H1 (cell line): ENCODE data around the gene FLNC.

Experiments
- CEBPB ChIP-seq: IDR thresholded peaks from 2 replicates; pipeline ENCODE4 v1.6.1; 2012; ENCODE audit warnings: low read depth, low read length
- CREB1 ChIP-seq: IDR thresholded peaks from 2 replicates; pipeline ENCODE4 v1.6.1; 2012; ENCODE audit warnings: inconsistent platforms
- GABPA ChIP-seq: IDR thresholded peaks from 2 replicates; pipeline ENCODE4 v1.6.1; 2011; ENCODE audit warnings: mild to moderate bottlenecking, low read length, moderate library complexity, borderline replicate concordance; ENCODE audit not compliant: insufficient read depth
- POLR2A ChIP-seq, 2 experiments: IDR thresholded peaks; 1 replicate in 1 of 2; 2 replicates in 1 of 2; pipeline ENCODE4 v1.6.1; 2011; ENCODE audit warnings: low read depth in 2 of 2, low read length in 2 of 2, mild to moderate bottlenecking in 2 of 2; ENCODE audit errors: control extremely low read depth in 1 of 2
- POLR2AphosphoS5 ChIP-seq: IDR thresholded peaks from 2 replicates; pipeline ENCODE4 v1.6.1; 2011; ENCODE audit warnings: low read depth, low read length
- RXRA ChIP-seq: IDR thresholded peaks from 2 replicates; pipeline ENCODE4 v1.6.1; 2011; ENCODE audit warnings: low read depth, mild to moderate bottlenecking, low read length, moderate library complexity; ENCODE audit not compliant: insufficient read depth
- SUZ12 ChIP-seq: fragments of 200-600 bp; sonication (generic); IDR thresholded peaks from 2 replicates; pipeline ENCODE4 v1.6.1; 2012; ENCODE audit warnings: mild to moderate bottlenecking, inconsistent platforms, low read length, moderate library complexity, mixed read lengths
- USF2 ChIP-seq: IDR thresholded peaks from 2 replicates; pipeline ENCODE4 v1.6.1; 2011; ENCODE audit warnings: low read length, improper control_type of control experiment
- TF ChIP-seq, protein P1 (sequence below), 3 experiments: IDR thresholded peaks; 1 replicate in 2 of 3; 2 replicates in 1 of 3; pipeline versions ENCODE4 v1.5.1 to v1.6.1; 2011; ENCODE audit warnings: low read length in 3 of 3, mild to moderate bottlenecking in 3 of 3, inconsistent platforms in 2 of 3, low read depth in 1 of 3, moderate library complexity in 1 of 3; ENCODE audit not compliant: insufficient read depth in 1 of 3; ENCODE audit errors: control extremely low read depth in 1 of 3

- TF ChIP-seq RXRA (no peak), POLR2A (IDR thresholded peaks at IDR 0.05; ENCODE audit: control extremely low read depth in 1 of 2, low read depth in 2 of 2, low read length in 2 of 2) (no peak), USF2 (no peak), GABPA (no peak), CEBPB (no peak), POLR2AphosphoS5 (no peak), CREB1 (no peak), SUZ12 (0 out of 2 replicates have a peak, but pooled peaks have one; percentile 37)
- TF ChIP-seq, protein P1, sequence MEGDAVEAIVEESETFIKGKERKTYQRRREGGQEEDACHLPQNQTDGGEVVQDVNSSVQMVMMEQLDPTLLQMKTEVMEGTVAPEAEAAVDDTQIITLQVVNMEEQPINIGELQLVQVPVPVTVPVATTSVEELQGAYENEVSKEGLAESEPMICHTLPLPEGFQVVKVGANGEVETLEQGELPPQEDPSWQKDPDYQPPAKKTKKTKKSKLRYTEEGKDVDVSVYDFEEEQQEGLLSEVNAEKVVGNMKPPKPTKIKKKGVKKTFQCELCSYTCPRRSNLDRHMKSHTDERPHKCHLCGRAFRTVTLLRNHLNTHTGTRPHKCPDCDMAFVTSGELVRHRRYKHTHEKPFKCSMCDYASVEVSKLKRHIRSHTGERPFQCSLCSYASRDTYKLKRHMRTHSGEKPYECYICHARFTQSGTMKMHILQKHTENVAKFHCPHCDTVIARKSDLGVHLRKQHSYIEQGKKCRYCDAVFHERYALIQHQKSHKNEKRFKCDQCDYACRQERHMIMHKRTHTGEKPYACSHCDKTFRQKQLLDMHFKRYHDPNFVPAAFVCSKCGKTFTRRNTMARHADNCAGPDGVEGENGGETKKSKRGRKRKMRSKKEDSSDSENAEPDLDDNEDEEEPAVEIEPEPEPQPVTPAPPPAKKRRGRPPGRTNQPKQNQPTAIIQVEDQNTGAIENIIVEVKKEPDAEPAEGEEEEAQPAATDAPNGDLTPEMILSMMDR (IDR thresholded peaks at IDR 0.05; ENCODE audit: control extremely low read depth in 1 of 3, insufficient read depth in 1 of 3, low read depth in 1 of 3, low read length in 3 of 3), result no peak
Observed at GRCh38 chr7:128890306-128891109, 60.3 kb downstream of the FLNC start.
